ENCODE measurements around the gene TKTL1. TPM values are rescaled to one million over a fixed set of nuclear protein-coding genes. Genes with fewer than 3 reads are reported as not detected.

The TKTL1 gene
- total RNA-seq, 1 experiment from 2014 or later = not detected

DNA sequence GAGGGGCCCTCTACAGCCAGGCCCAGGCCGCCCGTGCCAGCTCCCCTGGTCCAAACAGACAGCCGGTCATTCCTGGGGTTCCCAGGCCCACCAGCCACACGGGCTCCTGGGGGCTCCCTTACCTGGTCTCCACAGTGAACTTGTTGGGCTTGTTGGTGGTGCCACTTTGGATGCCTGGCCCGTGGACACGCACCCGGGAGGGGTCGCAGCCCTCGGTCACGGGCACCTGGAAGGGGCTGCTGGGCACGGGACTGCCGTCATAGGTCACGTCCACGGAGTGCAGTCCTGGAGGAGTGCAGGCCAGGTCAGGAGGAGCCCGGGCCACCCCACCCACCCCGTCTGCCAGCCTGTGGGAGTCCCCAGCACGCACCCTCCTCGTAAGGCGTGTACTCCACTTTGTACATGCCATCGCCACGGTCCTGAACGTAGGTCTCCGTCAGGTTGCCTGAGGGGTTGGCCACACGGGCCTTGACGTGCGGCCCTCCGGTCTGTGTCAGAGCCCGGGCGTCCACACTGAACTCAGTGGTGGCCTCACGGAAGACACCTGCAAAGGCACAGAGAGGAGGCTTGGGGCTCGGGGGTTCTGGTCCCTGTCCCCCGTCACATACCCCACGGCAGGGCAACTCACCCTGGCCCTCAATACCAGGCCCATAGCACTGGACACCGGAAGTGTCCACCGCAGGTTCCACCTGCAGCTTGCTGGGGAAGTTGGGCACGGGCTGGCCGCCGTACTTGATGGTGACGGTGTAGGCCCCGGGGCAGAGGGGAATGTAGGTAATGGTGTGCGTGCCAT is 64.0 kb downstream of the TKTL1 start:
- H3K36me3 ChIP-seq (ENCODE audit: low read depth) = no peaks in the 10 kb centered on the region
- 0 out of 2 replicates have a peak, but pooled peaks cover 10% of the 10 kb centered on the region for H4K20me1 ChIP-seq (ENCODE audit: insufficient read depth)
- H3K9me3 ChIP-seq (ENCODE audit: insufficient read depth, low read depth) = no peaks in the 10 kb centered on the region
- no peaks in the 10 kb centered on the region for H3K4me1 ChIP-seq (replicated peaks; ENCODE audit: insufficient read depth)
- TF ChIP-seq, protein P1, sequence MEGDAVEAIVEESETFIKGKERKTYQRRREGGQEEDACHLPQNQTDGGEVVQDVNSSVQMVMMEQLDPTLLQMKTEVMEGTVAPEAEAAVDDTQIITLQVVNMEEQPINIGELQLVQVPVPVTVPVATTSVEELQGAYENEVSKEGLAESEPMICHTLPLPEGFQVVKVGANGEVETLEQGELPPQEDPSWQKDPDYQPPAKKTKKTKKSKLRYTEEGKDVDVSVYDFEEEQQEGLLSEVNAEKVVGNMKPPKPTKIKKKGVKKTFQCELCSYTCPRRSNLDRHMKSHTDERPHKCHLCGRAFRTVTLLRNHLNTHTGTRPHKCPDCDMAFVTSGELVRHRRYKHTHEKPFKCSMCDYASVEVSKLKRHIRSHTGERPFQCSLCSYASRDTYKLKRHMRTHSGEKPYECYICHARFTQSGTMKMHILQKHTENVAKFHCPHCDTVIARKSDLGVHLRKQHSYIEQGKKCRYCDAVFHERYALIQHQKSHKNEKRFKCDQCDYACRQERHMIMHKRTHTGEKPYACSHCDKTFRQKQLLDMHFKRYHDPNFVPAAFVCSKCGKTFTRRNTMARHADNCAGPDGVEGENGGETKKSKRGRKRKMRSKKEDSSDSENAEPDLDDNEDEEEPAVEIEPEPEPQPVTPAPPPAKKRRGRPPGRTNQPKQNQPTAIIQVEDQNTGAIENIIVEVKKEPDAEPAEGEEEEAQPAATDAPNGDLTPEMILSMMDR (conservative IDR thresholded peaks at IDR 0.05) = no peak
- TF ChIP-seq EZH2 (IDR thresholded peaks at IDR 0.05; ENCODE audit: low read depth) = no peak
- no peak for DNase-seq
- H3K79me2 ChIP-seq (ENCODE audit: low read depth) = no peaks in the 10 kb centered on the region
- no peaks in the 10 kb centered on the region for H3K9me2 ChIP-seq (ENCODE audit: insufficient read depth)
- no peak overlapping the region for H3K4me3 ChIP-seq
- ChIA-PET CTCF (no interaction called here), POLR2A (ENCODE audit: unreplicated experiment) (no interaction called here)
- no TSS peak for BruUV-seq (replicated peaks)
- no peak overlapping the region for H3K27ac ChIP-seq
- H3K4me2 ChIP-seq = no peak overlapping the region
- no peak overlapping the region for H2AFZ ChIP-seq
- intact Hi-C loops (cut with micrococcal nuclease; ENCODE audit: unreplicated experiment) = no loop called here
- no peaks in the 10 kb centered on the region for H3K27me3 ChIP-seq (ENCODE audit: insufficient read depth, low read depth)
- H3F3A ChIP-seq (ENCODE audit: insufficient read depth, low read depth) = no peaks in the 10 kb centered on the region; the same call in 1 of the 2 replicates

DNA sequence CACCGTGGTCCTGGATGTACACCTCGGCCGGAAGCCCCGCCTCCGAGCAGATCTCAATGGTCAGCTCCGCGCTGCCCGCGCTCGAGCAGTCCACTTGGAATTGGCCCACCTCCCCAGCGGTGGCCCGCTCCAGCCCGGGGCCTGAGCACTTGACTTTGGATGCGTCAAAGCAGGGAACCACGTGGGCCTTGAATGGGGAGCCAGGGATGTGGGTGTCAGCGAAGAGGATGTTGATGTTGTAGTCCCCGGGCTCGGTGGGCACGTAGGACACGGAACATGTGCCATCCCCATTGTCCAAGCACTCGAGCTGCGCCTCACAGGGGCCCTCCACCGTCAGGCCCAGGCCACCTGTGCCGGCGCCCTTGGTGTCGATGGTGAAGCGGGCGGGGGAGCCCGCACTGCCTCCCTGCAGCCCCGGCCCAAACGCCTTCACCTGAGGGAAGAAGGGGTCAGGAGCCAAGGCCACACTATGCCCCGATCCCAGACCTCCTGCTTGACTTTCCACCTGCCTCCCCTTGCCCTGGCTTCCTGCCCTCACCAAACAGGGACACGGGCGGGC is 64.6 kb downstream of the TKTL1 start:
- no peaks in the 10 kb centered on the region; the same call in 1 of the 2 replicates for H3F3A ChIP-seq (ENCODE audit: insufficient read depth, low read depth)
- no TSS peak for BruUV-seq (replicated peaks)
- H3K4me2 ChIP-seq = no peak overlapping the region
- H3K27me3 ChIP-seq (ENCODE audit: insufficient read depth, low read depth) = no peaks in the 10 kb centered on the region
- intact Hi-C loops (cut with micrococcal nuclease; ENCODE audit: unreplicated experiment) = no loop called here
- H3K4me1 ChIP-seq (replicated peaks; ENCODE audit: insufficient read depth) = no peaks in the 10 kb centered on the region
- H4K20me1 ChIP-seq (ENCODE audit: insufficient read depth) = 0 out of 2 replicates have a peak, but pooled peaks cover 8% of the 10 kb centered on the region
- H3K27ac ChIP-seq = no peak overlapping the region
- H2AFZ ChIP-seq = no peak overlapping the region
- H3K36me3 ChIP-seq (ENCODE audit: low read depth) = no peaks in the 10 kb centered on the region
- CTCF ChIA-PET = no interaction called here
- no peak for DNase-seq
- TF ChIP-seq EZH2 (IDR thresholded peaks at IDR 0.05; ENCODE audit: low read depth) = no peak
- POLR2A ChIA-PET (ENCODE audit: unreplicated experiment) = no interaction called here
- H3K9me2 ChIP-seq (ENCODE audit: insufficient read depth) = no peaks in the 10 kb centered on the region
- H3K79me2 ChIP-seq (ENCODE audit: low read depth) = no peaks in the 10 kb centered on the region
- H3K4me3 ChIP-seq = no peak overlapping the region
- no peaks in the 10 kb centered on the region for H3K9me3 ChIP-seq (ENCODE audit: insufficient read depth, low read depth)

DNA sequence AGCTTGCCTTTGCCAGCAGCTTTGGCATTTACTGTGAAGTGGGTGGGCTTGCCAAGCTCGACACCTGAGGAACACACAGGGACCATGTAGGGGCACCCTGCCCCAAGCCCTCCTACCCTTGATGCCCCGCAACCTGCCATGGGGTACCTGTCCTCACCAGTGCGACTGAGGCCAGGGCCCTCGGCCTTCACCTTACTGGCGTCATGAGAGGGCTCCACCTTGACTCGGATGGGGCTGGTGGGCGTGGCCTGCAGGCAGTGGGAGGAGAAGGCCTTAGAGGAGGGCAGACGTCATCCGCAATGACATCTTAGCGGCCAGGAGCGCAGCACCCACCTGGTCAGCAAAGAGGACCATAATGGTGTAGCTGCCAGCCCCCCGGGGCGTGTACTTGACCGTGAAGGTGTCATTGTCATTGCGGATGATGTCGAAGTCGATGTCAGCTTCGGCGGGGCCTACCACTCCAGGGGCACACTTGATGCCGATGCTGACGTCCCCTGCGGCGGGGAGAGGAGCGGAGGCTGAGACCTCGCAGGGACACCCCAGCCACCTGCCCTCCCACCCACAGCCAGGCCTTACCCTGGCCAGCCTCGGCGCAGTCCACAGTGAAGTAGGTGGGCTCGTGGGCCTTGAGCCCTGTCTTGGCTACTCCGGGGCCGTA is 66.6 kb downstream of the TKTL1 start:
- Histone ChIP-seq H3K9me2 (ENCODE audit: insufficient read depth) (no peaks in the 10 kb centered on the region), H3K4me2 (no peak overlapping the region), H3K4me3 (no peak overlapping the region), H3K9me3 (ENCODE audit: insufficient read depth, low read depth) (no peaks in the 10 kb centered on the region), H3K27ac (no peak overlapping the region), H3K27me3 (ENCODE audit: insufficient read depth, low read depth) (no peaks in the 10 kb centered on the region), H3K36me3 (ENCODE audit: low read depth) (no peaks in the 10 kb centered on the region), H3F3A (ENCODE audit: insufficient read depth, low read depth) (no peaks in the 10 kb centered on the region; the same call in 1 of the 2 replicates), H2AFZ (no peak overlapping the region), H3K4me1 (replicated peaks; ENCODE audit: insufficient read depth) (no peaks in the 10 kb centered on the region), H3K79me2 (ENCODE audit: low read depth) (peaks cover 7% of the 10 kb centered on the region), H4K20me1 (ENCODE audit: insufficient read depth) (no peaks in the 10 kb centered on the region)
- TF ChIP-seq, protein P1 (conservative IDR thresholded peaks at IDR 0.05) = no peak
- no peak for TF ChIP-seq EZH2 (IDR thresholded peaks at IDR 0.05; ENCODE audit: low read depth)
- ChIA-PET CTCF (no interaction called here), POLR2A (ENCODE audit: unreplicated experiment) (no interaction called here)
- DNase-seq = no peak
- intact Hi-C loops (cut with micrococcal nuclease; ENCODE audit: unreplicated experiment) = no loop called here
- BruUV-seq (replicated peaks) = no TSS peak

All from PC-9 (cell line).